GM21515 (cell line): ENCODE measurements around the gene NOS3.

Source experiments
- ATAC-seq: cut with Tn5 transposase; IDR thresholded peaks from one replicate; pipeline ENCODE4 v1.9.1; 2021; ENCODE audit not compliant: unreplicated experiment

Gene NOS3

GRCh38 chr7:150990416-150991186, at the start of gene NOS3:
NOS3 (plus strand) TSS chr7:150991017; CDS start chr7:150993804, 2,787 bp downstream.
- ATAC-seq: no peak

- no peak for ATAC-seq
These were observed 49.3 kb upstream of the NOS3 start for GRCh38 chr7:150941351-150942000.

- no peak for ATAC-seq
These were observed 48.7 kb upstream of the NOS3 start for GRCh38 chr7:150942001-150942590.

GRCh38 chr7:150942591-150943452, 48.0 kb upstream of the NOS3 start:
- no peak for ATAC-seq

GRCh38 chr7:150943453-150943814, 47.4 kb upstream of the NOS3 start:
- no peak for ATAC-seq

GRCh38 chr7:150944066-150945042, 46.5 kb upstream of the NOS3 start:
- ATAC-seq: no peak

- no peak for ATAC-seq
These were observed 45.5 kb upstream of the NOS3 start for GRCh38 chr7:150945171-150945852.

GRCh38 chr7:150945853-150946420, 44.9 kb upstream of the NOS3 start:
- ATAC-seq: no peak

GRCh38 chr7:150946421-150947240, 44.2 kb upstream of the NOS3 start:
- no peak for ATAC-seq

GRCh38 chr7:150947241-150947745, 43.5 kb upstream of the NOS3 start:
- no peak for ATAC-seq

GRCh38 chr7:150947761-150948651, 42.8 kb upstream of the NOS3 start:
- ATAC-seq: no peak

GRCh38 chr7:150948791-150949251, 42.0 kb upstream of the NOS3 start:
- no peak for ATAC-seq

- no peak for ATAC-seq
These were observed 41.3 kb upstream of the NOS3 start for GRCh38 chr7:150949564-150949963.

- no peak for ATAC-seq
These were observed 40.8 kb upstream of the NOS3 start for GRCh38 chr7:150949971-150950491.

- no peak for ATAC-seq
These were observed 40.2 kb upstream of the NOS3 start for GRCh38 chr7:150950496-150951180.

GRCh38 chr7:150951181-150951520, 39.7 kb upstream of the NOS3 start:
- no peak for ATAC-seq
